SK-N-SH treated with all-trans-retinoic acid at 6 μM for 48 hours (cell line): ENCODE results near the gene LDHAL6B.

Source experiments
- CSDC2 ChIP-seq: fragments of 250-450 bp; sonication (Bioruptor Pico); IDR thresholded peaks from 2 replicates; pipeline ENCODE4 v1.5.0; 2020; ENCODE audit warnings: mild to moderate bottlenecking, moderate library complexity
- ESRRG ChIP-seq: fragments of 250-450 bp; sonication (Bioruptor Pico); IDR thresholded peaks from 2 replicates; pipeline ENCODE4 v1.6.1; 2021; ENCODE audit warnings: mild to moderate bottlenecking
- GLIS3 ChIP-seq: fragments of 250-450 bp; sonication (Bioruptor Pico); IDR thresholded peaks from 2 replicates; pipeline ENCODE4 v1.5.0; 2020; ENCODE audit warnings: mild to moderate bottlenecking, moderate library complexity
- PATZ1 ChIP-seq: fragments of 250-450 bp; sonication (Bioruptor Pico); IDR thresholded peaks from 2 replicates; pipeline ENCODE4 v1.8.0; 2020; ENCODE audit warnings: mild to moderate bottlenecking, moderate library complexity, borderline replicate concordance
- RARB ChIP-seq: fragments of 250-450 bp; sonication (Bioruptor Pico); IDR thresholded peaks from 2 replicates; pipeline ENCODE4 v1.8.0; 2021; ENCODE audit warnings: mild to moderate bottlenecking, moderate library complexity
- SNAI2 ChIP-seq: fragments of 250-450 bp; sonication (Bioruptor Pico); IDR thresholded peaks from 2 replicates; pipeline ENCODE4 v1.5.0; 2020; ENCODE audit warnings: mild to moderate bottlenecking, moderate library complexity
- TOX ChIP-seq: fragments of 250-450 bp; sonication (Bioruptor Pico); IDR thresholded peaks from 2 replicates; pipeline ENCODE4 v1.8.0; 2021; ENCODE audit warnings: mild to moderate bottlenecking, moderate library complexity, borderline replicate concordance
- ZFP3 ChIP-seq: fragments of 250-450 bp; sonication (Bioruptor Pico); IDR thresholded peaks from 2 replicates; pipeline ENCODE4 v1.5.0; 2020; ENCODE audit warnings: mild to moderate bottlenecking, moderate library complexity
- ZFP30 ChIP-seq: fragments of 450-650 bp; formaldehyde crosslinking; IDR thresholded peaks from 2 replicates; pipeline ENCODE4 v1.5.0; 2022; ENCODE audit warnings: mild to moderate bottlenecking, moderate library complexity

- TF ChIP-seq ZFP3 (no peak), CSDC2 (CRISPR knock-in tag) (no peak), PATZ1 (CRISPR knock-in tag) (no peak), ESRRG (CRISPR knock-in tag) (no peak), TOX (CRISPR knock-in tag) (no peak), RARB (CRISPR knock-in tag) (no peak), SNAI2 (no peak), GLIS3 (CRISPR knock-in tag) (no peak), ZFP30 (CRISPR knock-in tag) (no peak)
Observed at GRCh38 chr15:59210186-59210585, 3.5 kb downstream of the LDHAL6B start.
